ENCODE measurements around the gene MPPED2. TPM values are rescaled to one million over a fixed set of nuclear protein-coding genes. Genes with fewer than 3 reads are reported as not detected.

Gene MPPED2
- total and polyA plus RNA-seq, 12 donors: 2.1 to 28.3 (median 5.7) TPM

DNA sequence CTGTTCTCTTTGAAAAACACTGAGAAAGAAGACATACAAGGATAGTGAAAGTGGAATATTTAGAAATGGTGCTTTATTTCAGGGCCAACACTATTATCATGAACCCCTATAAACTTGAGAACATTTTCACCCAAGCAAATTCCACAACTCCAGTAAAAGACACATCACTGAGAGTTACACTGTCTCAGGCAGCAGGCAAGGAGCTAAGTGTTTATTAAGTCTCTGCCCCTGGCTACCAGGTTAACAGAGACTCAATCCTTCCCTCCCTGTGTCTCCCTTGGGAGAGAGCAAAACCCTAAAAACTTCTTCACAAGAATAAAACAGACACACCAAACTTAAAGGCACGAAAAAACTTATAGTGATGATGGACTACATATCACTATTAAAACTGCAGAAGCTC lies 18.5 kb downstream of the MPPED2 start:
- Histone ChIP-seq H3K27me3 (no peaks in the 10 kb centered on the region), H3K27ac (no peak overlapping the region), H3K4me1 (replicated peaks in 1 of 2) (no peaks in the 10 kb centered on the region), H3K36me3 (replicated peaks in 1 of 2) (no peaks in the 10 kb centered on the region), H3K9me3 (replicated peaks in 1 of 3) (no peaks in the 10 kb centered on the region), H3K4me3 (no peak overlapping the region)
- DNase-seq: no peak
- intact Hi-C loops (cut with DNase I): no loop called here
- WGBS, 4 donors: 86 to 94% (median 90%) methylated on average over 1 of the region's 1 CpG
- TF ChIP-seq, protein P1, sequence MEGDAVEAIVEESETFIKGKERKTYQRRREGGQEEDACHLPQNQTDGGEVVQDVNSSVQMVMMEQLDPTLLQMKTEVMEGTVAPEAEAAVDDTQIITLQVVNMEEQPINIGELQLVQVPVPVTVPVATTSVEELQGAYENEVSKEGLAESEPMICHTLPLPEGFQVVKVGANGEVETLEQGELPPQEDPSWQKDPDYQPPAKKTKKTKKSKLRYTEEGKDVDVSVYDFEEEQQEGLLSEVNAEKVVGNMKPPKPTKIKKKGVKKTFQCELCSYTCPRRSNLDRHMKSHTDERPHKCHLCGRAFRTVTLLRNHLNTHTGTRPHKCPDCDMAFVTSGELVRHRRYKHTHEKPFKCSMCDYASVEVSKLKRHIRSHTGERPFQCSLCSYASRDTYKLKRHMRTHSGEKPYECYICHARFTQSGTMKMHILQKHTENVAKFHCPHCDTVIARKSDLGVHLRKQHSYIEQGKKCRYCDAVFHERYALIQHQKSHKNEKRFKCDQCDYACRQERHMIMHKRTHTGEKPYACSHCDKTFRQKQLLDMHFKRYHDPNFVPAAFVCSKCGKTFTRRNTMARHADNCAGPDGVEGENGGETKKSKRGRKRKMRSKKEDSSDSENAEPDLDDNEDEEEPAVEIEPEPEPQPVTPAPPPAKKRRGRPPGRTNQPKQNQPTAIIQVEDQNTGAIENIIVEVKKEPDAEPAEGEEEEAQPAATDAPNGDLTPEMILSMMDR (IDR thresholded peaks at IDR 0.05): no peak
- no peak for TF ChIP-seq POLR2A (IDR thresholded peaks at IDR 0.05)

DNA sequence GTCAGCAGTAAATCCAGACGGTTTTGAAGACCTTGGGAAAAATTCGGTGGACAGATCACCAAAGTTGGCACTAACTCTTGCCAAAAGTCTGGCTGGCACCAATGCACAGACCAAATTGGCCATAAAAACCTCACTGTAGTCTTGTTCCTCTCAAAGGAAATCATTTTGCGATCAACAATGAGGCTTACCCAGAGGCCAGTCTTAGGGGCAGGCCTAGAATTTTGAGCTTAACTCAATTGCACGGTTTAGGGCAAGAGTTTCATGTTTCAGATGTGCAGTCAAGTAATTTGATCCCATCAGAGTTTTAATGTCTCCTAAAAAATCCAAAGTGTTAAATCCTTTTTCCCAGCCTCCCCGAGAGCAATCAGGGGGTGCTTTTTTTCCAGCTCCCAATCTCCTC lies 19.0 kb downstream of the MPPED2 start:
- 54 to 61% (median 59%) methylated on average over 5 of the region's 5 CpGs for WGBS, 4 donors
- Histone ChIP-seq H3K4me3 (no peak overlapping the region), H3K9me3 (replicated peaks in 1 of 3) (no peaks in the 10 kb centered on the region), H3K27ac (no peak overlapping the region), H3K4me1 (replicated peaks in 1 of 2) (no peaks in the 10 kb centered on the region), H3K27me3 (no peaks in the 10 kb centered on the region), H3K36me3 (replicated peaks in 1 of 2) (no peaks in the 10 kb centered on the region)
- intact Hi-C loops (cut with DNase I): no loop called here
- TF ChIP-seq, protein P1 (IDR thresholded peaks at IDR 0.05): no peak
- TF ChIP-seq POLR2A (IDR thresholded peaks at IDR 0.05): no peak
- DNase-seq: no peak

DNA sequence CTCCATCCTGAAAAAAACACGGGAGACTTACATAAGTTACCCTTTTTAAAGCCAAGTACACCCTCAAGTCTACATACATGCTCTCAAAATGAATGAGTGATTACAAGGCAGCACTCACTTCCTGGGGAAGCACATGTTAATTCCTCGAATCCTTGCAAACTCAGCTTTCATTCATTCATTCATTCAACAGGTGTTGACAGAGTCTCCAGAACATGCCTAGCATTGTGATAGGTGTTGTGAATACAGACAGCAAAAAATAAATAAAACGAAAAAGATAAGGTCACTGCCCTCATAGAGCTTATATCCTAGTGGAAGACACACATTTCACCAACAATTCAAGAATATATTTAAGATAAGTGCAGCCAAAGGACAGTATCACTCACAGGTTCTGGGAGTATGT lies 19.7 kb downstream of the MPPED2 start:
- Histone ChIP-seq H3K27ac (no peak overlapping the region), H3K4me1 (replicated peaks in 1 of 2) (peaks cover 0 to 2% of the 10 kb centered on the region in 2 donors), H3K36me3 (replicated peaks in 1 of 2) (no peaks in the 10 kb centered on the region), H3K27me3 (no peaks in the 10 kb centered on the region), H3K9me3 (replicated peaks in 1 of 3) (no peaks in the 10 kb centered on the region), H3K4me3 (no peak overlapping the region)
- WGBS, 4 donors: 72 to 81% (median 78%) methylated on average over 3 of the region's 3 CpGs
- intact Hi-C loops (cut with DNase I): no loop called here
- DNase-seq: no peak
- TF ChIP-seq POLR2A (IDR thresholded peaks at IDR 0.05): no peak
- TF ChIP-seq, protein P1 (IDR thresholded peaks at IDR 0.05): no peak

DNA sequence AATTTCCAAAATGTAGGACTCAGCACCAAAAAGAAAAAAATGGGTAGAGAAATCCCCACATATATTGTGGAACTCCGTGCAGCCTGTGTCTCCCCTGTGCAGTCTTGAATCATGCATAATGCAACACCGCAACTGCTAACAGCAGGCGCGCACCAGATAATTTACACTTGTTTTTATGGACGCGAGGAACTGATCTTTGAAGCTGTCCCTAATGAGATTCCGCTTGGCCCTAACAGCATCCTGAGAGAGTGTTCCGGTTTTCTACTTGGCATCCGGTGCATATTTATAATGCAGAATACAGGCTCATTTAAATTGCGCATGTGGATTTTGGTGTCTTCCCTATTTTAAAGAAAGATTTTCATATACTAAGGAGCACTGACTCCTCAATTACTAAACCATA lies 21.1 kb downstream of the MPPED2 start:
- peaks cover 8 to 16% of the 10 kb centered on the region in 2 donors for H3K4me1 ChIP-seq (replicated peaks in 1 of 2)
- WGBS, 4 donors: 65 to 82% (median 74%) methylated on average over 10 of the region's 10 CpGs

More for the DNA sequence above, 21.1 kb downstream of the MPPED2 start:
- no peaks in the 10 kb centered on the region for H3K36me3 ChIP-seq (replicated peaks in 1 of 2)
- H3K9me3 ChIP-seq (replicated peaks in 1 of 3): no peaks in the 10 kb centered on the region
- no peak for DNase-seq
- intact Hi-C loops (cut with DNase I): no loop called here
- no peak for TF ChIP-seq POLR2A (IDR thresholded peaks at IDR 0.05)
- TF ChIP-seq, protein P1 (IDR thresholded peaks at IDR 0.05): no peak
- H3K27me3 ChIP-seq: no peaks in the 10 kb centered on the region
- H3K4me3 ChIP-seq: no peak overlapping the region
- H3K27ac ChIP-seq: no peak overlapping the region
